Neural progenitor cell (in vitro differentiated cells): ENCODE data around the gene DIS3L. TPM values are rescaled to one million over a fixed set of nuclear protein-coding genes. Genes with fewer than 3 reads are reported as not detected.
"Not testable (repeated sequence)": the region's sequence is repeated elsewhere in the genome, so short reads cannot be mapped to it uniquely, and the experiment has no call there.

Experiments used
- DNase-seq: peaks from one replicate; pipeline ENCODE4 v3.0.0-alpha.2; 2016; ENCODE audit warnings: low spot score
- H2AFZ ChIP-seq: fragments of 200-600 bp; sonication (generic); replicated peaks from 2 replicates; pipeline ENCODE4 v1.6.1; 2016; ENCODE audit warnings: antibody characterized with exemption
- H3F3A ChIP-seq: fragments of 200-600 bp; sonication (generic); 2 replicates; pipeline ENCODE4 v1.6.1; 2016; ENCODE audit warnings: antibody characterized with exemption, low read depth
- H3K27ac ChIP-seq: fragments of 200-600 bp; sonication (generic); 2 replicates; pipeline ENCODE4 v1.5.1; 2016; ENCODE audit warnings: mild to moderate bottlenecking
- H3K27me3 ChIP-seq: fragments of 200-600 bp; sonication (generic); 2 replicates; pipeline ENCODE4 v1.6.1; 2016; ENCODE audit warnings: mild to moderate bottlenecking, moderate library complexity
- H3K36me3 ChIP-seq: fragments of 200-600 bp; sonication (generic); 2 replicates; pipeline ENCODE4 v1.5.1; 2016
- H3K4me1 ChIP-seq: fragments of 200-600 bp; sonication (generic); 2 replicates; pipeline ENCODE4 v1.6.1; 2016; ENCODE audit warnings: mixed run types
- H3K4me2 ChIP-seq: fragments of 200-600 bp; sonication (generic); 2 replicates; pipeline ENCODE4 v1.6.1; 2016
- H3K4me3 ChIP-seq: fragments of 200-600 bp; sonication (generic); 2 replicates; pipeline ENCODE4 v1.5.1; 2016
- H3K79me2 ChIP-seq: fragments of 200-600 bp; sonication (generic); 2 replicates; pipeline ENCODE4 v1.6.1; 2016; ENCODE audit warnings: low read depth
- H3K9ac ChIP-seq: fragments of 200-600 bp; sonication (generic); 2 replicates; pipeline ENCODE4 v1.6.1; 2016
- H3K9me3 ChIP-seq: fragments of 200-600 bp; sonication (generic); 2 replicates; pipeline ENCODE4 v1.5.1; 2016; ENCODE audit warnings: low read depth
- H4K20me1 ChIP-seq: fragments of 200-600 bp; sonication (generic); 2 replicates; pipeline ENCODE4 v1.6.1; 2016; ENCODE audit warnings: low read depth
- H3K27ac Mint-ChIP-seq: 3 replicates; pipeline ENCODE4 v1.8.0; 2021; ENCODE audit warnings: mixed read lengths
- H3K27me3 Mint-ChIP-seq: 2 replicates; pipeline ENCODE4 v1.8.0; 2022; ENCODE audit warnings: low read depth, mild to moderate bottlenecking, inconsistent platforms, moderate library complexity, mixed read lengths; ENCODE audit not compliant: insufficient read depth
- H3K36me3 Mint-ChIP-seq: 3 replicates; pipeline ENCODE4 v1.8.0; 2021; ENCODE audit warnings: mixed read lengths
- H3K4me1 Mint-ChIP-seq: 3 replicates; pipeline ENCODE4 v1.8.0; 2021; ENCODE audit warnings: mixed read lengths
- H3K4me3 Mint-ChIP-seq: 3 replicates; pipeline ENCODE4 v1.8.0; 2021; ENCODE audit warnings: mild to moderate bottlenecking, moderate library complexity, mixed read lengths
- H3K9me3 Mint-ChIP-seq: 3 replicates; pipeline ENCODE4 v1.8.0; 2020; ENCODE audit warnings: mixed read lengths
- CTCF ChIP-seq: fragments of 200-600 bp; sonication (generic); IDR thresholded peaks from 2 replicates; pipeline ENCODE4 v1.5.1; 2017; ENCODE audit warnings: antibody characterized with exemption, mild to moderate bottlenecking
- EZH2 ChIP-seq: fragments of 200-600 bp; sonication (generic); IDR thresholded peaks from 2 replicates; pipeline ENCODE4 v1.6.1; 2017; ENCODE audit warnings: antibody characterized with exemption, mild to moderate bottlenecking, moderate library complexity
- EZH2phosphoT487 ChIP-seq: fragments of 200-600 bp; sonication (generic); IDR thresholded peaks from 2 replicates; pipeline ENCODE4 v1.6.1; 2017; ENCODE audit warnings: antibody characterized with exemption
- total RNA-seq: library from RNA; depleted of rRNA; stranded (reverse); fragments of >200 nt; gene quantifications from 2 replicates; pipeline ENCODE4 v1.2.3, GENCODE V29; 2015; ENCODE audit warnings: low replicate concordance

DIS3L gene
- total RNA-seq, 1 donor from 2014 or later: 53.8 TPM

GRCh38 chr15:66256692-66257091 is 36.7 kb upstream of the DIS3L start:
- no peaks in the 10 kb centered on the region for H3K36me3 Mint-ChIP-seq

GRCh38 chr15:66261056-66261455 is 32.3 kb upstream of the DIS3L start:
- H3F3A ChIP-seq: no peaks in the 10 kb centered on the region
- Mint-ChIP-seq H3K27me3 (peaks cover 14% of the 10 kb centered on the region), H3K4me3 (no peak overlapping the region), H3K27ac (no peak overlapping the region), H3K4me1 (no peaks in the 10 kb centered on the region), H3K36me3 (peaks cover 3% of the 10 kb centered on the region), H3K9me3 (peaks cover 8% of the 10 kb centered on the region)
- H3K27me3 ChIP-seq: peaks cover 26% of the 10 kb centered on the region
- H3K9me3 ChIP-seq: no peaks in the 10 kb centered on the region
- H3K4me3 ChIP-seq: no peak overlapping the region
- H2AFZ ChIP-seq: no peak overlapping the region
- H3K79me2 ChIP-seq: no peaks in the 10 kb centered on the region
- DNase-seq: no peak
- TF ChIP-seq CTCF: no peak
- TF ChIP-seq EZH2: no peak
- TF ChIP-seq EZH2phosphoT487: no peak
- no peak overlapping the region for H3K4me2 ChIP-seq
- no peaks in the 10 kb centered on the region for H3K4me1 ChIP-seq
- no peaks in the 10 kb centered on the region for H4K20me1 ChIP-seq
- no peaks in the 10 kb centered on the region for H3K36me3 ChIP-seq
- no peak overlapping the region for H3K27ac ChIP-seq
- H3K9ac ChIP-seq: no peak overlapping the region

More at GRCh38 chr15:66256692-66257091, 36.7 kb upstream of the DIS3L start:
- H3K4me2 ChIP-seq: no peak overlapping the region
- no peaks in the 10 kb centered on the region for H3K36me3 ChIP-seq
- H2AFZ ChIP-seq: no peak overlapping the region
- H3K4me1 Mint-ChIP-seq: peaks cover 10% of the 10 kb centered on the region
- TF ChIP-seq EZH2phosphoT487 (no peak), EZH2 (no peak), CTCF (no peak)
- no peak overlapping the region for H3K9ac ChIP-seq
- H3K4me1 ChIP-seq: peaks cover 9% of the 10 kb centered on the region
- H3K9me3 ChIP-seq: no peaks in the 10 kb centered on the region
- no peak overlapping the region for H3K4me3 ChIP-seq
- H3K79me2 ChIP-seq: no peaks in the 10 kb centered on the region
- peaks cover 3% of the 10 kb centered on the region for H3F3A ChIP-seq
- H3K9me3 Mint-ChIP-seq: no peaks in the 10 kb centered on the region
- H3K4me3 Mint-ChIP-seq: no peak overlapping the region
- DNase-seq: no peak
- H3K27me3 Mint-ChIP-seq: peaks cover 38% of the 10 kb centered on the region
- H3K27ac Mint-ChIP-seq: no peak overlapping the region
- peaks cover 16% of the 10 kb centered on the region for H4K20me1 ChIP-seq
- peaks cover 70% of the 10 kb centered on the region for H3K27me3 ChIP-seq
- no peak overlapping the region for H3K27ac ChIP-seq

GRCh38 chr15:66262837-66263236 is 30.5 kb upstream of the DIS3L start:
- not testable (repeated sequence) for H3K4me3 Mint-ChIP-seq, H3K27ac Mint-ChIP-seq, H3K79me2 ChIP-seq, H3K36me3 ChIP-seq, H3K4me2 ChIP-seq, H3K9ac ChIP-seq, H3K36me3 Mint-ChIP-seq, H2AFZ ChIP-seq, H3K9me3 Mint-ChIP-seq, H4K20me1 ChIP-seq, H3K4me3 ChIP-seq, H3K9me3 ChIP-seq, H3K27me3 ChIP-seq, H3K4me1 Mint-ChIP-seq, DNase-seq, H3K27ac ChIP-seq, H3F3A ChIP-seq, H3K4me1 ChIP-seq
- H3K27me3 Mint-ChIP-seq: peaks cover 11% of the 10 kb centered on the region

GRCh38 chr15:66264859-66265513 is 28.4 kb upstream of the DIS3L start:
- H3K36me3 ChIP-seq: no peaks in the 10 kb centered on the region
- no peaks in the 10 kb centered on the region for H3K27me3 ChIP-seq
- no peak overlapping the region for H3K9ac ChIP-seq
- peaks cover 3% of the 10 kb centered on the region for H3K4me1 ChIP-seq
- no peaks in the 10 kb centered on the region for H3K9me3 ChIP-seq
- Mint-ChIP-seq H3K36me3 (peaks cover 3% of the 10 kb centered on the region), H3K4me1 (peaks cover 18% of the 10 kb centered on the region), H3K9me3 (peaks cover 8% of the 10 kb centered on the region), H3K27ac (no peak overlapping the region), H3K27me3 (peaks cover 21% of the 10 kb centered on the region), H3K4me3 (no peak overlapping the region)
- DNase-seq: no peak
- TF ChIP-seq EZH2 (no peak), CTCF (no peak), EZH2phosphoT487 (no peak)
- H3K4me2 ChIP-seq: no peak overlapping the region
- H4K20me1 ChIP-seq: no peaks in the 10 kb centered on the region
- H3K79me2 ChIP-seq: no peaks in the 10 kb centered on the region
- no peaks in the 10 kb centered on the region for H3F3A ChIP-seq
- no peak overlapping the region for H3K4me3 ChIP-seq
- H2AFZ ChIP-seq: no peak overlapping the region
- no peak overlapping the region for H3K27ac ChIP-seq
